Esophagus muscularis mucosa (tissue), 4 donors: ENCODE data around the gene ZNF740. TPM values are rescaled to one million over a fixed set of nuclear protein-coding genes. Genes with fewer than 3 reads are reported as not detected.

ENCODE experiments used
- DNase-seq: peaks from one replicate; pipeline ENCODE4 v3.0.0-alpha.2; 2017; ENCODE audit errors: extremely low spot score
- H3K27ac ChIP-seq, 4 donors: fragments of 200-600 bp; sonication (generic); replicated peaks in 1 of 4; 1 replicate in 3 of 4; 2 replicates in 1 of 4; pipeline ENCODE4 v1.5.1; 2016 to 2019; ENCODE audit warnings: mild to moderate bottlenecking in 1 of 4
- H3K27me3 ChIP-seq, 4 donors: fragments of 200-600 bp; sonication (generic); one replicate each; pipeline versions ENCODE4 v1.5.1 to v1.6.0; 2016 to 2019
- H3K36me3 ChIP-seq, 4 donors: fragments of 200-600 bp; sonication (generic); one replicate each; pipeline ENCODE4 v1.5.1; 2016 to 2019
- H3K4me1 ChIP-seq, 4 donors: fragments of 200-600 bp; sonication (generic); one replicate each; pipeline ENCODE4 v1.5.1; 2016 to 2019
- H3K4me3 ChIP-seq, 4 donors: fragments of 200-600 bp; sonication (generic); 1 replicate in 2 of 4; 2 replicates in 2 of 4; pipeline ENCODE4 v1.5.1; 2016 to 2019; ENCODE audit warnings: mild to moderate bottlenecking in 4 of 4, moderate library complexity in 1 of 4
- H3K9me3 ChIP-seq, 4 donors: fragments of 200-600 bp; sonication (generic); 1 replicate in 3 of 4; 2 replicates in 1 of 4; pipeline ENCODE4 v1.5.1; 2016 to 2019
- EP300 ChIP-seq: sonication (generic); formaldehyde crosslinking; IDR thresholded peaks from one replicate; pipeline ENCODE4 v1.6.1; 2017; ENCODE audit warnings: antibody characterized with exemption
- POLR2A ChIP-seq: fragments of 450-650 bp; IDR thresholded peaks from one replicate; pipeline ENCODE4 v1.6.1; 2017; ENCODE audit warnings: antibody characterized with exemption, moderate library complexity, mild to moderate bottlenecking, low read depth
- POLR2AphosphoS5 ChIP-seq, 2 donors: sonication (generic); formaldehyde crosslinking; IDR thresholded peaks; one replicate each; pipeline ENCODE4 v1.6.1; 2017; ENCODE audit warnings: antibody characterized with exemption in 2 of 2
- WGBS: methylation state at CpG from one replicate; pipeline ENCODE4 v1.1.5; 2018; 5-methylcytosine and 5-hydroxymethylcytosine counted together
- intact Hi-C: fragments of 100-400 bp; cut with DNase I; formaldehyde crosslinking; loops from one replicate; pipeline ENCODE4 v1.15.1; 2023
- total RNA-seq, 4 donors: library from RNA; depleted of rRNA; stranded (reverse); fragments of >200 nt; gene quantifications; one replicate each; pipeline versions ENCODE4 v1.1.0 to v1.2.1, GENCODE V29; 2016
- TF ChIP-seq, protein P1 (sequence below), 3 experiments: fragments of 200-600 bp in 2 of 3; fragments of 450-650 bp in 1 of 3; sonication (generic) in 2 of 3; IDR thresholded peaks; one replicate each; pipeline ENCODE4 v1.5.1; 2017 to 2019; ENCODE audit warnings: antibody characterized with exemption in 3 of 3, mild to moderate bottlenecking in 2 of 3, moderate library complexity in 1 of 3

ZNF740 gene
- total RNA-seq, 4 donors from 2014 or later, result 12.4 to 19.6 (median 15.3) TPM

DNA sequence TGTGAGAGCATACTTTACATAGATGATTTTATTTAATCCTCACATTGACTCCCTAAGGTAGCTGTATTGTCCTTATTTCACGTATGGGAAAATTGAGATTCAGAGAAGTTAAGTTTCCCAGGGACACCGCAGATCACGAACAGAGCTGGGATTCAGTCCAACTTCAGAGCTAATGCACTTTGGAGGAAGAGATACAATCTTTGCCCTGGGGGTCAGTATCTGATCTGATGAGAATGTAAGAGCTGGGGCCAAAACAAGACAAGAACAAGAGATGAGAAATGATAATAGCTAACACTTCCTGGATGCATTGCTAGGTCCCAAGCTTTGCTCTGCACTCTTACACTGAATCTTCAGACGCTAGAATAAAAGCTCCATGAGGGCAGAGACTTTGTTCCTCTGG, 6.2 kb downstream of the ZNF740 start:
- Histone ChIP-seq H3K9me3 (no peaks in the 10 kb centered on the region), H3K4me1 (peaks cover 28 to 50% (median 48%) of the 10 kb centered on the region in 4 donors), H3K36me3 (peaks cover 40 to 83% (median 78%) of the 10 kb centered on the region in 4 donors), H3K27ac (no peak overlapping the region), H3K27me3 (no peaks in the 10 kb centered on the region), H3K4me3 (no peak overlapping the region)
- intact Hi-C loops, result no loop called here
- TF ChIP-seq POLR2A, result no peak
- TF ChIP-seq POLR2AphosphoS5 (IDR thresholded peaks at IDR 0.05), result no peak
- TF ChIP-seq EP300, result no peak
- TF ChIP-seq, protein P1, sequence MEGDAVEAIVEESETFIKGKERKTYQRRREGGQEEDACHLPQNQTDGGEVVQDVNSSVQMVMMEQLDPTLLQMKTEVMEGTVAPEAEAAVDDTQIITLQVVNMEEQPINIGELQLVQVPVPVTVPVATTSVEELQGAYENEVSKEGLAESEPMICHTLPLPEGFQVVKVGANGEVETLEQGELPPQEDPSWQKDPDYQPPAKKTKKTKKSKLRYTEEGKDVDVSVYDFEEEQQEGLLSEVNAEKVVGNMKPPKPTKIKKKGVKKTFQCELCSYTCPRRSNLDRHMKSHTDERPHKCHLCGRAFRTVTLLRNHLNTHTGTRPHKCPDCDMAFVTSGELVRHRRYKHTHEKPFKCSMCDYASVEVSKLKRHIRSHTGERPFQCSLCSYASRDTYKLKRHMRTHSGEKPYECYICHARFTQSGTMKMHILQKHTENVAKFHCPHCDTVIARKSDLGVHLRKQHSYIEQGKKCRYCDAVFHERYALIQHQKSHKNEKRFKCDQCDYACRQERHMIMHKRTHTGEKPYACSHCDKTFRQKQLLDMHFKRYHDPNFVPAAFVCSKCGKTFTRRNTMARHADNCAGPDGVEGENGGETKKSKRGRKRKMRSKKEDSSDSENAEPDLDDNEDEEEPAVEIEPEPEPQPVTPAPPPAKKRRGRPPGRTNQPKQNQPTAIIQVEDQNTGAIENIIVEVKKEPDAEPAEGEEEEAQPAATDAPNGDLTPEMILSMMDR (IDR thresholded peaks at IDR 0.05), result no peak
- no peak for DNase-seq
- WGBS, result 85% methylated on average over 4 of the region's 4 CpGs

DNA sequence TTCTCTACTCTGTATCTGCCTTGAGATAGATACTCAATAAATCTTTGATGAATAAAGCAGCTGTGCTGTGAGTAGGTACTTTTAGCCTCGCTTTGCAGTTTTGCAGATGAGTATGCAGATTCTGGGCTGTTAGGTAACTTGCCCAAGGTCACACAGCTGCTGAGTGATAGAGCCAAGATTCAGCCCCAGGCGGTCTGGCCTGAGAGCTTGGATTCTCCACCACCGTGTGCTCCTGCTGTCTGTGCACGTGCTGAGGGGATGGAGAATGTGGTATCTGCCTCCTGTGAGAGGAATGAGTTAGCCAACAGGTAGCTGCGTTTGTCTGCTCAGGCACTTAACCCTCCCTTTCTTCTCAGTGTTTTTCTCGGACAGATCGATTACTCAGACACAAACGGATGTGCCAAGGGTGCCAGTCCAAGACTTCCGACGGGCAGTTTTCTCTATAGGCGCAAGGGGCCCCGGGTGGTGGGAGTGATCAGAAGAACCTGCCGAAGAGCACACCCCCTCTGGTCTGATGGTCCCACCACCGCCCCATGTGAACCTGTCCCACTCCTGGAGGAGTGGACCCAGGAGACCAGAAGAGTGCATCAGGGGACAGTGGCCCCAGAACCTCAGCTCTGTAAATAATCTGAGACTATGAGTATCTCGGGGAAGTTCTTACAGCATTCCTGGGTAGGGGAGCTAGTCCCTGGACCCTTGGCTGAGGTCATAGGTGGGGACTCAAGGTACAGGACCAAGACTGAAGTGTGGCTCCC, 6.8 kb downstream of the ZNF740 start:
- WGBS, result 88% methylated on average over 15 of the region's 15 CpGs
- TF ChIP-seq, protein P1 (IDR thresholded peaks at IDR 0.05), result no peak
- TF ChIP-seq EP300, result no peak
- no peak for TF ChIP-seq POLR2A
- no peak for TF ChIP-seq POLR2AphosphoS5 (IDR thresholded peaks at IDR 0.05)
- Histone ChIP-seq H3K36me3 (peaks cover 40 to 83% (median 76%) of the 10 kb centered on the region in 4 donors), H3K4me1 (peaks cover 23 to 44% (median 42%) of the 10 kb centered on the region in 4 donors), H3K4me3 (no peak overlapping the region), H3K27ac (no peak overlapping the region), H3K9me3 (no peaks in the 10 kb centered on the region), H3K27me3 (no peaks in the 10 kb centered on the region)
- intact Hi-C loops, result no loop called here
- DNase-seq, result no peak

DNA sequence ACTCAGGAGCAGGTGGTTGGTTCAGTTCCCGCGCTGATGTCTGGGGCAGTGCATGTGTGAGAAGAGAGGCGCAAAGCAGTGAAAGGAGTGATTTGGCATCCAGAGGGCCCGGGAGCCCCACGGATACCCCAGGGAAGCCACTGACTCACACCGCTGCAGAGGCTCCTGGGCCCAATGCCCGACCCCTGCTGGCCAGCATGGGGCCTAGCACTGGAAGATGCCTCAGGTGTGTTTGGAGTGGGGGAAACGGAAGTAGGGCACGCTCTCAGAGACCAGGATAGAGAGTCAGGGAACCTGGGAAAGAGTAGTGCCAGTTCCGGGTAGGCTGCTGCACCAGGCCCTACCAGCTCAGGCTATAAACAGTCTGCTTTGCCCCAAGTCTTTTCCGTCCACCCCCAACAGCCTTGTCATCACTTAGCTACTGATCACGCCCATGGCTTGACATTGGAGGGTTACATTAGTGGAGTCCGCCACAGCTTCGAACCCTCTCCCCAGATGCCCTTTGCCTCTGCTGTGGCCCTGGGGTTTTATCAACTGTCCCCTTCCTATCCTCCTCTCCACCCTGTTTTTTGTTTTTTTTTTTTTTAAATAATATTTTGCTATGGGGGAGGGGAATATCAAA, 9.7 kb downstream of the ZNF740 start:
- DNase-seq, result no peak
- Histone ChIP-seq H3K4me1 (peaks cover 0 to 17% (median 14%) of the 10 kb centered on the region in 4 donors), H3K36me3 (peaks cover 28 to 61% (median 51%) of the 10 kb centered on the region in 4 donors), H3K27ac (peak overlapping the region; percentile 37 to 65 (median 56)), H3K9me3 (no peaks in the 10 kb centered on the region), H3K4me3 (no peak overlapping the region), H3K27me3 (no peaks in the 10 kb centered on the region)
- no peak for TF ChIP-seq EP300
- TF ChIP-seq POLR2AphosphoS5 (IDR thresholded peaks at IDR 0.05), result peak; percentile 10 to 44
- TF ChIP-seq, protein P1 (IDR thresholded peaks at IDR 0.05), result peak; percentile 77 to 87 (median 82)
- 39% methylated on average over 13 of the region's 14 CpGs for WGBS
- intact Hi-C loops, result loop anchor here (2.0 kb wide), 2 partner anchors 31 to 123 kb away; no protein-coding TSS in a partner anchor

DNA sequence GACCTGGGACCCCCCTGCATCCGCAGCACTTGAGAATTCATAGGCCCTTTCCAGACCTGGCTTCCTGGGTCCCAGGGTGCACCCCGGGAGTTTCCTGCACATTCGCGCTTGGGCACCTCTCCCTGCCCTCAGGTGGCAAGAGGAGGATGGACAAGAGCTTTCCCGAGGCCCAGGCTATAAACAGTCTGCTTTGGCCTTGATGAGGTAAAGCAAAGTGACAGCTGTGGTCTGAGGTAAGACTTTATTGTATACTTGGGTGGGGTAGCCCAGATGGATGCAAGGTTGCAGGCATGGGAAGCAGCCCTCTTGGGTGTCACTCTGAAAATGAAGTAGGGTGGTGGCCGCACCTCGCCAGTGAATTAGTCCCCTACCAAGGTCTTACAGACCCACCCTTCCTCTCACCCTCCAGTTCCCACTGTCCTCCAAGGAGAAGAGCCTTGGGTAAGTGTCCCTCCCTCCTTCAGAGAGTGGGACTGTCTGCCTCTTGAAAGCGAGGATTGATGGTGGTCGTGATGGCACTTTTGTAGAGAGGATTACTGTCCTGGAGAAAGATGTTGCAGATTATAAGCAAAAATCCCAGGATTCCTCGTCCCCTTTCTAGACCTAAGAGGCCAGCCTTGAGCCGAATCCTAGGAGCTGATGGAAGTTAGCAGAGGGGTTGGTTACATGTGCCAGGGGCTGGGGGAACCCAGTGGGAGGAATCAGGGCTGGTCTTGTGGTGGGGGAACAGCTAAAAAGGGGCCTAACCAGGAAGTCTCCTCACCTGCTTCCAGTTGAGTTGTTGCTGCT, 10.8 kb downstream of the ZNF740 start:
- intact Hi-C loops, result loop anchor here (2.0 kb wide), 2 partner anchors 32 to 124 kb away; no protein-coding TSS in a partner anchor
- Histone ChIP-seq H3K4me1 (peaks cover 0 to 13% (median 12%) of the 10 kb centered on the region in 4 donors), H3K36me3 (peaks cover 17 to 51% (median 40%) of the 10 kb centered on the region in 4 donors), H3K27ac (peak overlapping the region in 1 of 4 donors; percentile 65), H3K4me3 (no peak overlapping the region), H3K9me3 (no peaks in the 10 kb centered on the region), H3K27me3 (no peaks in the 10 kb centered on the region)
- WGBS, result 84% methylated on average over 11 of the region's 11 CpGs
- TF ChIP-seq EP300 (no peak), POLR2AphosphoS5 (IDR thresholded peaks at IDR 0.05) (no peak), POLR2A (no peak)
- TF ChIP-seq, protein P1 (IDR thresholded peaks at IDR 0.05), result no peak
- DNase-seq, result no peak
